GM19240 (cell line): ENCODE results near the gene PCP2.

Experiments
- DNase-seq: peaks from one replicate; pipeline ENCODE4 v3.0.0; 2011; ENCODE audit warnings: low spot score; ENCODE audit not compliant: insufficient read length

The PCP2 gene

GRCh38 chr19:7618771-7619510 lies 14.6 kb downstream of the PCP2 start:
- DNase-seq = no peak

DNA sequence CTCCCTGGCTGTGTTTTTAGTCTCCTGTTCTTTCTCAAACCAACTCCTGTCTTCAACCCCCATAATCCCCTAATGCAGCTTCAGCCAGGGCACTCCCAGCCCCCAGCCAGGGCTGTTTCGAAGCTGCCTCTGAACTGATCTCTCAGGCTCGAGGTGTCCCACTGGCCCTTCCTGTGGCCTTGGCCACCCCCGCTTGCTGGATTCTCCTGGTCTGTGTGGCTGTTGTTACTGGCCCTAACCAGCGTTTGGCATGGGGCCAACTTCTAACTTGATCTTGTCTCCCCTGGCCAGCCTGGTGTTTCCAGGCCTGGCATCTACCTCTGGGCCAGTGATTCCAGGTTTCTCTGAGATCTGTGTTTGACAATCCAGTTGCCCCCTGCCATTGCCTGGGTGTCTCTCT lies 15.2 kb downstream of the PCP2 start:
- no peak for DNase-seq

GRCh38 chr19:7617735-7618134 lies 15.8 kb downstream of the PCP2 start:
- no peak for DNase-seq

GRCh38 chr19:7617172-7617571 lies 16.3 kb downstream of the PCP2 start:
- no peak for DNase-seq

GRCh38 chr19:7614859-7615741 lies 18.4 kb downstream of the PCP2 start:
- no peak for DNase-seq

DNA sequence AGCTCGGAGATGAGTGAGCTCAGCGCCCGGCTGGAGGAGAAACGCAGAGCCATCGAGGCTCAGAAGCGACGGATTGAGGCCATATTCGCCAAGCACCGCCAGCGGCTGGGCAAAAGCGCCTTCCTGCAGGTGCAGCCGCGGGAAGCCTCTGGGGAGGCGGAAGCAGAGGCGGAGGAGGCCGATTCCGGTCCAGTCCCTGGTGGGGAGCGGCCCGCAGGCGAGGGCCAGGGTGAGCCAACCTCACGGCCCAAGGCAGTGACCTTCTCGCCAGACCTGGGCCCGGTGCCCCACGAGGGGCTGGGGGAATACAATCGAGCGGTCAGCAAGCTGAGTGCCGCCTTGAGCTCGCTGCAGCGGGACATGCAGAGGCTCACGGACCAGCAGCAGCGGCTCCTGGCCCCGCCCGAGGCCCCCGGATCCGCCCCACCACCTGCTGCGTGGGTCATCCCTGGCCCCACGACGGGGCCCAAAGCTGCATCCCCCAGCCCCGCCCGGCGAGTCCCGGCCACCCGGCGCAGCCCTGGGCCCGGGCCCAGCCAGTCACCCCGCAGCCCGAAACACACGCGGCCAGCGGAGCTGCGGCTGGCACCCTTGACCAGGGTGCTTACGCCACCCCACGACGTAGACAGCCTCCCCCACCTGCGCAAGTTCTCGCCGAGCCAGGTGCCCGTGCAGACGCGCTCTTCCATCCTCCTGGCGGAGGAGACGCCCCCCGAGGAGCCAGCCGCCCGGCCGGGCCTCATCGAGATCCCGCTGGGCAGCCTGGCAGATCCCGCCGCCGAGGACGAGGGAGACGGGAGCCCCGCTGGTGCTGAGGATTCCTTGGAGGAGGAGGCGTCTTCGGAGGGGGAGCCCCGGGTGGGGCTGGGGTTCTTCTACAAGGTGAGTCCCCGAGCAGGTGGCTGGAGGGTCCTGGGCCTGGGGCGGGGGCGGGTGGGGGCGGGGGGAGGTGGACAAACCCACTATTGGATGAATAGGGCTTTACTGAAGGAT lies 20.9 kb downstream of the PCP2 start:
- no peak for DNase-seq

- no peak for DNase-seq
Measured at GRCh38 chr19:7611541-7612279, 21.8 kb downstream of the PCP2 start.

DNA sequence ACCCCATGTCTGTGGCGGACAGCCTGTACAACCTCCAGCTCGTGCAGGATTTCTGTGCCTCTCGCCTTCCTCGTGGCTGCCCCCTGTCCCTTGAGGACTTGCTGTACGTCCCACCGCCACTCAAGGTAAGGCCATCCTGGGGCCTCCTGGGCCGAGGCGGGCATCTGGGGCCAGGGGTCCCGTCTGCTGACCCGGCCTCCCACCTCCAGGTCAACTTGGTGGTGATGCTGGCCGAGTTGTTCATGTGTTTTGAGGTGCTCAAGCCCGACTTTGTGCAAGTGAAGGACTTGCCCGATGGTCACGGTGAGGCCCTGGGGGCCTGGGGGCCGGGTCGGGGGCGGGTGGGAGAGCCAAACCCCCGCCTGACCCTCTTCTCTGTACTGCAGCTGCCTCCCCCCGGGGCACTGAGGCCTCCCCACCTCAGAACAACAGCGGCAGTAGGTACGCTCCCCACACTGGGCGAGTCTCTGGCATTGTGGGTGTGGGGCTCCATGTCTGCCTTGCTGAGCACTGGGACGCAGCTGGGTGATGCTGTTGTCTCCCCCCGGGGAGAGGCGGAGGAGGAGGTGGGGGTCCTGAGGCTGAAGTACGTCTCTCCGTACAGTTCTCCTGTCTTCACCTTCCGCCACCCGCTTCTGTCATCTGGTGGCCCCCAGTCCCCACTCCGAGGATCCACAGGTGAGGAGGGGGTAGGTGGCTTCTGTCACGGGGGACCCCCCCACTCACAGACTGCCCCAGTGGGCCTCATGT lies 22.9 kb downstream of the PCP2 start:
- no peak for DNase-seq

DNA sequence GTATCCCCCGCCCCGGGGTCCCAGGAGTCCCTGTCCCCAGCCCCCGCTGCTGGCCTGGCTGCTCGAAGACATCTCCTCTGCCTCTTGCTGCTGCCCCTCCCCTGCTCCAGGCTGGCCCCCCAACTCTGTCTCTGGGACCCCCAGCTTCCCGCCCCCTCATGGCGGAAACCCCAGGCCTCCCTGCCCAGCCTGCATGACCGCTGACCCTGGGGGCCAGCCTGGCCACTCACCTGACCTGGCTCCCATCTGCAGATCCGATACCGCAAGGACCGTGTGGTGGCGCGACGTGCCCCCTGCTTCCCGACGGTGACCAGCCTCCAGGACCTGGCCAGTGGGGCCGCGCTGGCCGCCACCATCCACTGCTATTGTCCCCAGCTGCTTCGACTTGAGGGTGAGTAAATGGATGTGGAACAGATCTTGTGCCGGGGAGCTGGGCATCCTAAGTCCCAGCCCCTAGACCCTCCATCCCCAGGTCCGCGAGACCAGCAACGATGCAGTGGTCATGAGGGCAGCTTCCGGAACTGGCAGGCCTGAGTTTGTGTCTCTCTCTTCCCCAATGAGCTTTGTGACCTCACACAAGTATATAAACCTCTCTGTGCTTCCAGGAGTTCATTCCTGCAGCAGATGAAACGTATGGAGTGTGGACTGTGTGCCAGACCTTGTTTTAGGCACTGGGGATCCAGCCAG lies 25.5 kb downstream of the PCP2 start:
- DNase-seq = no peak

DNA sequence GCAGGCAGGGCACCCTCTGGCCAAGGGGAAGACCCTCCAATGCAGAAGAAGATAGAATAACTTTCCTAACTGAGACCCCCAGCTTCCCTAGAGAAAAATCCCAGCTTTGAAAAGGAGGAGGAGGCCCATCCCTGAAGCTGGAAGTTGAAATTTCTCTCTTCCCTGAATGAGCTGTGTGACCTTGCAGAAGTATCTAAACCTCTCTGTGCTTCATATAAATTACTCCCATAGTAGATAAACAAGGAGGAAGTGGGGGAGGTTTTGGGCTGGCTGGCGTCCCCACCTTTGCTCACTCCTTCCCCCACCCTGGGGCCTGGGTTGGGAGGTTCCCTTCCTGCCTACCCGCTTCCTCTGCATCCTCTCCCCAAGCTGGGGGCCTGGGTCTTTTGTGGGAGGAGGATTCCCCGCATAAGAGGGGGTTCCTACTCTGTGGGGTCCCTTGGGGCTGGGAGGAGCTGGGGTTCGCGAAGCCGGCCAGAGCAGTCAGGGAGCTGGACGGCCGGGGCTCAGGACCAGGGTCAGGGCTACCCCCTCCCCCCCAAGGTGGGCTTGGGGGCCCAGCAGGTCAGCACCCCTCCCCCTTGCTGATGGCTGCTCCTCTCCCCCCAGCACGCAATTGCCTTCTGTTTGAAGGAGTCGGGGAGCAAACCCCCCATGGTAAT lies 26.2 kb downstream of the PCP2 start:
- no peak for DNase-seq

DNA sequence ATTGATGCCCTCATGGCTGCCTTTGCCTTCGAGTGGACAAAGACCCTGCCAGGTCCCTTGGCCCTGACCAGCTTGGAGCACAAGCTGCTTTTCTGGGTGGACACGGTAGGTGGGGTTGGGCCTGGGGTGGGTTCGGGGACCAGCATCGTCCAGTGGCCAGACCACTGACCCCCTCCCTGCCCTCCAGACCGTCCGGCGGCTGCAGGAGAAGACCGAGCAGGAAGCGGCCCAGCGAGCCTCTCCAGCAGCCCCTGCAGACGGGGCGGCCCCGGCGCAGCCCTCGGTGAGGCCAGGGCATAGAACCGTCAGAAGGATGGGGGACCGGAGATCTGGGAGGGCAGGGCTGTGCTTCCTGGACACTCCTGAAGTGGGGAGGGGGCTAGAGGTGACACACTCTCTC lies 27.2 kb downstream of the PCP2 start:
- no peak for DNase-seq

GRCh38 chr19:7605490-7606222 lies 27.9 kb downstream of the PCP2 start:
- DNase-seq = no peak

GRCh38 chr19:7603919-7604318 lies 29.6 kb downstream of the PCP2 start:
- no peak for DNase-seq

GRCh38 chr19:7602935-7603497 lies 30.5 kb downstream of the PCP2 start:
- no peak for DNase-seq

DNA sequence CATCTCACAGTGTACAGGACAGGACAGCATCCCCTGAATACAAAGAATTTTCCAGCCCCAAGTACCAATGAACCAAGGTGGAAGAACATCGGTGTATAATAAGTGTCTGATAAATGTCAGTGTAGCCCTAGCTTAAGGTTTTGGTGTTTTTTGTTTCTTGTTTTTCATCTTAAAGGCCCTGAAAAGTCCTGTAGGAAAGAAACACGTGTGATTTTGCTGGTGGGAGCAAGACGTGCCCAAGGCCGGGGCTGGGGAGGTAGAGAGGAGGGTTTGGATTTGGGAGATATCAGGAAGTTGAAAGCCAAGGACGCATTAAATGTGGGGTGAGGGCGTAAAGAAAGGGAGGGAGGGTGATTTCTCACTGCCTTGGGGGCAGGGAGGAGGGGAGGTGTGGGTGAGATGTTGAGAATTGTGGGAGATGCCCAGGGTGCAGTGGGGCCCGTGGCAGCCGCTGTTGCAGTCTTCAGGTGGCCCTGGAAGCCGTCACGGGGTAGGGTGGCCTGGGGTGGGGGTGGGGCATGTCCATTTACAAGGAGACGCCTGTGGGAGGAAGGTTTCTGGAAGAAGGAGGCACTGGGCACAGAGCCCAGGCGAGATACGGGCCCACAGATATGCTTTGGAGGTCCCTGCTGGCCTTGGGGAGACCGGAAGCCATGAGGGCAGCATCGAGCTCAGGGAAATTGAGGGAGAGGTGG lies 31.1 kb downstream of the PCP2 start:
- DNase-seq = no peak

DNA sequence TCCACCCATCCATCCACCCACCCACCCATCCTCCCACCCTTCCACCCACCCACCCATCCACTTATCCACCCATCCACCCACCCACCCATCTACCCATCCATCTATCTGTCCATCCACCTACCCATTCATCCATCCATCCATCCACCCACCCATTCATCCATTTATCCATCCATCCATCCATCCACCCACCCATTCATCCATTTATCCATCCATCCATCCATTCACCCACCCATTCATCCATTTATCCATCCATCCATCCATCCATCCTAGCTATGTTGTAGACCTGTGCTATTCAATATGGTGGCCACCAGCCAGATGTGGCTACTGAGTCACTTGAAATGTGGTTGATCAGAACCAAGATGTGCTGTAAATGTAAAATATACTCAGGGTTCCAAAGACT lies 32.8 kb downstream of the PCP2 start:
- no peak for DNase-seq

GRCh38 chr19:7598180-7598579 lies 35.3 kb downstream of the PCP2 start:
- DNase-seq = no peak
